Limb (tissue), 2 donors: ENCODE results near the gene MTMR3.
"Not testable (repeated sequence)": the region's sequence is repeated elsewhere in the genome, so short reads cannot be mapped to it uniquely, and the experiment has no call there.

Experiments
- DNase-seq, 2 donors: peaks; one replicate each; pipeline ENCODE4 v3.0.0-alpha.2; 2016; ENCODE audit errors: extremely low spot score in 2 of 2

MTMR3 gene

DNA sequence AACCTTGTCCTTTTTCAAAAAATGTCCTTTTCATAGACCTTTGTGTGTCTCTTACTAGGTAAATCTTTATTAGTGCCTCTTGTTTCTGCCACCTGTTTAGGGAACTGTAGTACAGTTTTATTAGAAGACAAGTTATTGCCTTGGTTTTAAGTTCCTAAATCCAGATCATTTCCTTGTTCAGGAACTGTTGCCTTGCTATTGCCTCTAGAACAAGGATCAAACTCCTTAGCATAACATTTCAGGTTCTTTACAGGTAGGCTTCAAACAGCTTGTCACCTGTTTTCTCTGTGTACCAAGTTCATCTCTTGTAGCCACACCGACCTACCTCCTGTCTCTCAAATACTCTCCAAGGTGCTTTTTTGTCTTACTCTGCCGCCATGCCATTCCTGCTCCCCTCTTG is 75.2 kb downstream of the MTMR3 start:
- no peak for DNase-seq

GRCh38 chr22:29964776-29965175 is 81.8 kb downstream of the MTMR3 start:
- no peak for DNase-seq

- DNase-seq, result no peak
Measured at GRCh38 chr22:29967461-29967860, 84.5 kb downstream of the MTMR3 start.

DNA sequence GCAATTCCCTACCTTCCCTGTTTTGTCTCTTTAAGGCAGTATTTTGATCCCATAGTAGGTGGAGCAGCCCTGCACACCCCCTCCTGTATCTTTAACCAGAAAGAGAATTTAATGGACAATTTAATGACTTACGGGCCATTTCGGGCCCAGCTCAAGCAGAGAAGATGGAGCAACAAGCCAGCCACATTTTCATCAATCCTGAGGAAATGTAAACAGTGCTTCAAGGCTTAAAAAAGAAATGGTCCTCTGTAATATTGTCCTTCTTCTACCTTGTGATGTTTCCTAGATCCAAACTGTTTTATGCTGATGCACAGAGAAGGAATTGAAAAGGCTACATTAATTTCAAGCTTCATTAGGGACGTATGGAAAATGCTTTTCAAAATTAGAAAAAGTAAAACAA is 88.6 kb downstream of the MTMR3 start:
- no peak for DNase-seq

- no peak for DNase-seq
Measured at GRCh38 chr22:29972121-29972520, 89.1 kb downstream of the MTMR3 start.

- DNase-seq, result no peak
Measured at GRCh38 chr22:29973269-29973668, 90.3 kb downstream of the MTMR3 start.

DNA sequence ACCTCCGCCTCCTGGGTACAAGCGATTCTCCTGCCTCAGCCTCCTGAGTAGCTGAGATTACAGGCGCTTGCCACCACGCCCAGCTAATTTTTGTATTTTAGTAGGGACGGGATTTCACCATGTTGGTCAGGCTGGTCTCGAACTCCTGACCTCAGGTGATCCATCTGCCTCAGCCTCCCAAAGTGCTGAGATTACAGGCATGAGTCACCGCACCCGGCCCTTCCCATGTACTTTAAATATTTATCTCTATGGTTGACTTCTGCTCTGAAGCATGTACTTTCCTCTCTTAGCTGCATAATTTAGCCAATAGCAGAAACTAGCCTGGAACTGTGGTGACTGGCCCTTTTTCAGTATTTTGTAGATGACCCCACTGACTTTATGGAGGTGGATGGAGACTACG is 90.7 kb downstream of the MTMR3 start:
- not testable (repeated sequence) for DNase-seq

- no peak for DNase-seq
Measured at GRCh38 chr22:29975494-29975893, 92.5 kb downstream of the MTMR3 start.

DNA sequence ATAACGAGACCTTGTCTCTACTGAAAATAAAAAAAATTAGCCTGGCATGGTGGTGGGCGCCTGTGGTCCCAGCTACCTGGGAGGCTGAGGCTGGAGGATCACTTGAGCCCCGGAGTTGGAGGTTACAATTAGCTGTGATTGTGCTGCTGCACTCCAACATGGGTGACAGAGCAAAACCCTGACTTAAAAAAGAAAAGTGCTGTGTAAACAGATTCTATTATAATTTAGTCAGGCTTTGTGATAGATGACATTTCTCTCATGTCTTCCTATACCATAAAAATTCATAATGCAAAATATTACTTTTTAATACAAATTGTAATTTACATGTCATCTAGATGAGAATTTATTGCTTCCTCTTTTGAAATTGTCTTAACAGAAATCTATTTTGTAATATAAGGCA is 94.1 kb downstream of the MTMR3 start:
- DNase-seq, result no peak

DNA sequence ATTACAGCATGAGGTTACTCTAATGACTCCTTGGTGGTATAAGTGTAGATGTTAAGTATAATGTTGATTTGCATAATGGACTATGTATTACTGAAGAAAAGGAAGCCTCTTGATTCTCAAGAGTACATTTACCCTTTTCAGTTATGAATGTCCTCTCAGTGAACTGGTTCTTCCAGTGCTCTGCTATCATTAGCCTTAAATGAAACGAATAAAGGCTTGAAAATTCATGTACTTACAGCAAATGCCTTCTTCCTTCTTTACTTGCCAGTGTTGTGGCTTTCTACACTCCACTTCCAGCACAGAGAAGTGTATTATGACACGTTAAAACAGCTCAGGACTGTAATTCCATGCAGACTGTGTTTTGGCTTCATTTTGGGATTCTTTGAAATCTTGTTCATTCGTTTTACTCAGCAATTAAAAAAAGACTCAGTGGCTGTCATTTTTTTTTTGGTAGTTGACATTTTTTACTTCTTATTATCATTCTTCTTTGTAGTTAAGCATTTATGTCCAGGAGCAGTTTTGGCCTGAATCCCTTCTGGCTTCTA is 96.9 kb downstream of the MTMR3 start:
- DNase-seq, result no peak

DNA sequence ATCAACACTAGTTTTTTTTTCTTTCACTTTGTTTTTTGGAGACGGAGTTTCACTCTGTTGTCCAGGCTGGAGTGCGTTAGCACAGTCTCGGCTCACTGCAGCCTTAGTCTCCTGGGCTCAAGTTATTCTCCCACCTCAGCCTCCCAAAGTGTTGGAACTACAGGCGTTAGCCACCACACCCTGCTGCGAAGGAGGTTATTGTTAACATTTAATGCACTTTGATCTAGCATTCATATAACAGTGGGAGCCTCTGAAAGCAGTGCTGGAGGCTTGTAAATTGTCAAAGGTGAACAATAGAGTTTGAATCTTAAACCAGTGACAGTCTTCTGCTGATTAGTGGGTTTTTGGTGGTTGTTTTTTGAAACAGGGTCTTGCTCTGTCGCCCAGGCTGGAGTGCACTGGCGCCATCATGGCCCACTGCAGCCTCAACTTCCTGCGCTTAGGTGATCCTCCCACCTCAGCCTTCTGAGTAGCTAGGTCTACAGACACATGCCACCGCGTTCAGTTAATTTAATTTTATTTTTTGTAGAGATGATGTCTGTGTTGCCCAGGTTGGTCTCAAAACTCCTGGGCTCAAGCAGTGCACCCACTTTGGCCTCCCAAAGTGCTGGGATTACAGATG is 100.4 kb downstream of the MTMR3 start:
- no peak for DNase-seq

GRCh38 chr22:29985912-29986311 is 102.9 kb downstream of the MTMR3 start:
- DNase-seq, result no peak

- no peak for DNase-seq
Measured at GRCh38 chr22:29987137-29987536, 104.2 kb downstream of the MTMR3 start.

- no peak for DNase-seq
Measured at GRCh38 chr22:29988719-29989118, 105.7 kb downstream of the MTMR3 start.

DNA sequence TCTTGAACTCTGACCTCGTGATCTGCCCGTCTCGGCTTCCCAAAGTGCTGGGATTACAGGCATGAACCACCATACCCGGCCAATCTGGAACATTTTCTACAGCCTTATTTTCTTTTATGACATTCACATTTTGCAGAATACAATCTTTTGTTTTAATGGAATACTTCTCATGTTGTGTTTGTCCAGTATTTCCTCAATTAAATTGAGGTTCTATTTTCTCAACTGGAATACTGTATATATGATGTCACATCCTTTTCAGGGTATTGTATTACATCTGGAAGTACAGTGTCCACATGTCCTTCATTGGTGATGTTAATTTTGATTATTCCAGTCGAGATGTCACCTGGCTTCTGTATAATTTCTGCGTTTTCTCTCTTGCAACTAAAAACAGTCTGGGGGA is 106.5 kb downstream of the MTMR3 start:
- no peak for DNase-seq

DNA sequence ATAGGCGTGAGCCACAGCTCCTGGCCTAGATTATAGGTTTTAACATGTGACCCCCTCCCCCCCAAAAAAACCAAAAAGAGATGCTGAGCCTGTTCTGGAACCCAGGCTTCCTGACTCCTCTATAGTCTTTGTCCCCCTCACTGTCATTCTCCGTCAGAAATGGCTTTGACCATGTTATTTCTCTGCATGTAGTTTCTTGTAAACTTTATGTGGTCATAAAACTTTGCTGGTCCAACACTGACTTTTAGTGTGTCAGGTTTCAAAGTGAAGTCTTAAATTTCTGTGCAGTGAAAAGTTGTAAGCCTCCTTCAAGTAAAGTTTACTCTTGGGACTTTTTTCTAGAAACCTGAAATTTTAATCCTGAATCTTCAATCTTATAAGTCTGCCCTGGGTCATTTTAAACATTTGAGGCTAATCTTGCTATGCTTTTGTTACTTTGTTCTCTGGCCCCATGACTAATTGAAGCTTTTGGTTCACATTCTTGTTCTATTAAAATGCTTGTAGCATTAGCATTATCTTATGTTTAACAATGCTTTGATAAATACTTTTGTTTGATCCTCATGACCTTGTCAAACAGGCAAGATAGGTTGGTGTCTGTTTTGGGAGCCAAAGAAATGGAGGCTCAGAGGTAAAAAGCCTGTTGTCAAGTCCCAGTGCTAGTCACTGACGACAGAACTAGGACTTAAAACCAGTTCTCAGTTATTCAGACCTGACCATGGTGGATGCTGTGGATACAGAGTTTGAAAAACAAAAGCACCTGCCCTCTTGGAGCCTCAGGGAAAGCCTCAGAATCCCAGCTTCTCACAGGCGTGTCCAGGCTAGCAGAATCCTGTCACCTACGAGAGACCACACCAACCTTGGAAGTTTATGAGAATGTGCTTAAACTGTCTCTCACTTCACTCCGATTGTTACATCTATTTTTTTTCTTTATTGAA is 109.6 kb downstream of the MTMR3 start:
- no peak for DNase-seq

- DNase-seq, result no peak
Measured at GRCh38 chr22:29994027-29994715, 111.2 kb downstream of the MTMR3 start.

GRCh38 chr22:29994943-29995342 is 112.0 kb downstream of the MTMR3 start:
- DNase-seq, result no peak

DNA sequence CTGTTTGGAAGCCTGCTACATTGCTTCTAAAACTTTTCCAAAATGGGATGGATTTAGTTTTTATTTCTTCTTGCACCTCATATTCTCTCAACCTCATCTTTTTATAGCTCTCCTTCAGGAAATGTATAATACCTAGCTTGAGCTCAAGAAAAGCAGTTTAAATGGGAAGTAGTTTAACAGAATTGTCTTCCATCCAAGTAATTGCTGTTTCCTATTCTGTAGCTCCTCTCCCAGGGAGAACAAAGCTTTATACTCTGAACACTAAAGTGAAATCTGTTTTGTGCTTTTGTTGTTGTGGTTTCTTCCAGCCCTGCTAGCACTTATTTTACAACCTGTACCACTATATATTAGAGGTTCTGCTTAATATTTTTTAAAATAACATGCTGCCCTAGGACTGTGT is 114.1 kb downstream of the MTMR3 start:
- DNase-seq, result no peak

DNA sequence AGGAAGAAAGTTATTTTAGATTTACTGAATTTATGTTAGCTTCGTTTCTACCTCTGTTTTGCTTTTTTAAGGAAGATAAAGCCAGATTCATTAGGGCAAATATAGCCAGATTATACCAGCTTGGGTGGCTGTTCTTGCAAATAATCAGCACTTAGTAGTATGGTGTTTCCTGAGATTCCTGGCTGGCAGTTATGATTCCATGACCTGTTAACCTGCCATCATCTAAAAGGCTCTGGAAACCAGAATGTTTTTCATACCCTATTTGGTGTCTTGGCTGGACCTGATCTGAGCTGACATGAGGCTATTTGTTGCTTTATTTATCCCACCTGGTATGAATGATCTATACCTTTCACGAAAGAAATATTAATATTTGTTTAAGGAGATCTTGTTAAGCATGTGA is 114.5 kb downstream of the MTMR3 start:
- DNase-seq, result no peak

DNA sequence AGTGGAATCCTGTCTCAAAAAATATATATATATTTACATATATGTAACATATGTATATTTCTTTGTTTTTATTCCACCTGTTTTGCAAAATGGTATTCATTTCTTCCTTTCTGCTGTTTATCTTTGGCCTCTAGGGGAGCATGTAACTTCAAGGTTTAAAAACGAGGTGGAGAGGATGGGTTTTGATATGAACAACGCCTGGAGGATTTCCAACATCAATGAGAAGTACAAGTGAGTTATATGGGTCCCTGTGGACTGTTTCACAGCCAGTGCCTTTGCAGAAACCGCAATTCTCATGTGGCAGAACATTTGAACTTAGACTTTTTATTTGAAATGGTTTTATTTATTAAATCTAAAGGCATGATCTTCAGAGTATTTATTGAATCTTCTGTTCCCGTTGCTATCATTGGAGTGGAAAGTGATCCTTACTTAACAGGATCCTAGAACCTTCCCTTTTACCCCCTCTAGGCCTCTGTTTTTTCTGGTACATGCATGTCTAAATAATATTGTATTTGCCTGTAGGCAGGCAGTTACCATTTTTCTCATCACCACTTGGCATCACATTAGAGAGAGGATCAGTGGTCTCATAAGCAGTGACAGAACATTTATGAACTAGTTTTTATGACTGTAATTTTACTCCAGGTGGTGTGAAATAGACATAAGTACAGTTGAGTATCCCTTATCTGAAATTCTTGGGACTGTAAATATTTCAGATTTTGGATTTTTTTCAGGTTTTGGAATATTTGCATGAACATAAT is 115.8 kb downstream of the MTMR3 start:
- DNase-seq, result no peak
